B cell (primary cell): ENCODE measurements around the gene PRXL2A.

Experiments
- EZH2 ChIP-seq: IDR thresholded peaks from 2 replicates; pipeline ENCODE4 v1.6.1; 2012; ENCODE audit warnings: borderline replicate concordance, low read depth, mild to moderate bottlenecking, moderate library complexity, low read length; ENCODE audit not compliant: insufficient read depth, poor library complexity, severe bottlenecking
- TF ChIP-seq, protein P1 (sequence below): fragments of 200-600 bp; IDR thresholded peaks from one replicate; pipeline ENCODE4 v1.8.0; 2022; ENCODE audit warnings: antibody characterized with exemption, mild to moderate bottlenecking

DNA sequence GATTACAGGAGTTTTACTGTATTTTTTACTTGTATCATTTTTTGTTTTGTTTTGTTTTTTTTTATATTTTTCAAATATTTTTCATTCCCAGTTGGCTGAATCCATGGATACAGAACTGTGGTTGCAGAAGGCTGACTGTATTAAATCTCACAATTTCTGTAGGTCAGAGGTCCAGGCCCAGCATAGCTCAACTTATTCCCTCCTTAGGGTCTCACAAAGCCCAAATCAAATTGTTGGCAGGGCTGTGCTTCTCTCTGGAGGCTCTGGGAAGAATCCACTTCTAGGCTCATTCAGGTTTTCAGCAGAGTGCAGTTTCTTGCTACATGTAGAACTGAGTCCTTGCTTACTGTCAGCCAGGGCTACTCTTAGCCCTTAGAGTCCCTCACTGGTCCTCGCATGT, 68.3 kb downstream of the PRXL2A start:
- TF ChIP-seq, protein P1, sequence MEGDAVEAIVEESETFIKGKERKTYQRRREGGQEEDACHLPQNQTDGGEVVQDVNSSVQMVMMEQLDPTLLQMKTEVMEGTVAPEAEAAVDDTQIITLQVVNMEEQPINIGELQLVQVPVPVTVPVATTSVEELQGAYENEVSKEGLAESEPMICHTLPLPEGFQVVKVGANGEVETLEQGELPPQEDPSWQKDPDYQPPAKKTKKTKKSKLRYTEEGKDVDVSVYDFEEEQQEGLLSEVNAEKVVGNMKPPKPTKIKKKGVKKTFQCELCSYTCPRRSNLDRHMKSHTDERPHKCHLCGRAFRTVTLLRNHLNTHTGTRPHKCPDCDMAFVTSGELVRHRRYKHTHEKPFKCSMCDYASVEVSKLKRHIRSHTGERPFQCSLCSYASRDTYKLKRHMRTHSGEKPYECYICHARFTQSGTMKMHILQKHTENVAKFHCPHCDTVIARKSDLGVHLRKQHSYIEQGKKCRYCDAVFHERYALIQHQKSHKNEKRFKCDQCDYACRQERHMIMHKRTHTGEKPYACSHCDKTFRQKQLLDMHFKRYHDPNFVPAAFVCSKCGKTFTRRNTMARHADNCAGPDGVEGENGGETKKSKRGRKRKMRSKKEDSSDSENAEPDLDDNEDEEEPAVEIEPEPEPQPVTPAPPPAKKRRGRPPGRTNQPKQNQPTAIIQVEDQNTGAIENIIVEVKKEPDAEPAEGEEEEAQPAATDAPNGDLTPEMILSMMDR, result no peak
- TF ChIP-seq EZH2, result no peak
